AG20443 (cell line): ENCODE data around the gene TCF4.

Experiments
- DNase-seq: peaks from one replicate; pipeline ENCODE4 v3.0.0; 2012; ENCODE audit warnings: low spot score, mixed read lengths

The TCF4 gene

DNA sequence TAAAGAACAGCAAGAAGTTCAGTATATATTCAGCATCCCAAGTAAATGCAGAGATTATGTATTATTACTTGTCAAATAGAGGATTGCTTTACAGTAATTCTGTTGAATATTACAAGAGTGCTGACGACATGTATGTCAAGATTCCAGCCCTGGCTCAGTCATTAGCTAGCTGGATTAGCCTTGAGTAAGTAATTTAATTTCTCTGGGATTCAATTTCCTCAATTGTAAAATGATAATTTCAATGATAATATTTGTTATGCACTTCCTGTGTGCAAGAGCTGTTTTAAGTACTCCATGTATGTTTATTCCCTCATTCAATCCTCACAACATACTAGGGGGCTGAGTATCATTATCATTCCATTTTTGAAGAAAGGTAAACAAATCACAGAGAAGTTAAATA lies 44.0 kb downstream of the TCF4 start:
- DNase-seq, result no peak

DNA sequence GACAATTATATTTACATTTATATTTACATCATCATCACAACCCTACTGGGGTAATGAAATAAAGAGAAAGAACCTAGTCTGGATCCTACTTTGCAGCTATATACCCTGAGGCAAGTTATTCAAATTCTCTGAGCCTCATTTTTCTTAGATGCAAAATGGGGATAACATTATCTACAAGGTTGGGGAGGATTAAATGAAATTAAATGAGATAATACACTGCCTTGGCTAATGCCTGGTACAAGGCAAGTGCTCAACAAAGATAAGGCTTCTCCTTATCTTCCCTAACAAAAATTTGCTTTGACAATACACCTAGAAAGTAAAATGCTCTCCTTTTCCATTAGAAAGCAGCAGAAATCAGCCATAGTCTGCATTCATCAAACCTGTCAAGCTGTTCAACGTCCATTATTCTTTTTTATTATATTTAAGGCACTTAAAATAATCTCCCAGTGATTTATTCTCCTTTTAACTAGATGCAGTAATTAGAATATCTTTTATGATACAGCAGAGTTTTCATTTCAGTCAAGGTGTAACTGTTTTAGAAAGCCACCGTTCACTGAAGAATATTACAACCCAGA lies 44.8 kb downstream of the TCF4 start:
- DNase-seq, result no peak

DNA sequence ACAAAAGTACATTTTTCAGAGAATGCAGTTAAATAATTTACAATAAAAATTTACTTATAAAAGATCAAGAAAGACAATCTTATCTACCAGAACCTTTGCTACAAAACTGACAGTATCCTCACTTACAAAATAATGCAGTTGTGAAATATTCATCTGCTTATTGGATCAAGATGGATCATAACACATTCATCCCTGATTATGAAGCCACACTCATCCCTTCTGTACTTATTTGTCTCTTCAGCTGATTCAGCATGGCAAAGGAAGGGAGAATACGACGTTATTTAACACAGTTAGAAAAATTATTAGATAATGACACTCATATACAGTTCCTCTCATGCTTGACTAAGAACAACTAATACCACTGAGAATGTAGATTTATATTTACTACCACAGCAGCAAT lies 46.4 kb downstream of the TCF4 start:
- no peak for DNase-seq

DNA sequence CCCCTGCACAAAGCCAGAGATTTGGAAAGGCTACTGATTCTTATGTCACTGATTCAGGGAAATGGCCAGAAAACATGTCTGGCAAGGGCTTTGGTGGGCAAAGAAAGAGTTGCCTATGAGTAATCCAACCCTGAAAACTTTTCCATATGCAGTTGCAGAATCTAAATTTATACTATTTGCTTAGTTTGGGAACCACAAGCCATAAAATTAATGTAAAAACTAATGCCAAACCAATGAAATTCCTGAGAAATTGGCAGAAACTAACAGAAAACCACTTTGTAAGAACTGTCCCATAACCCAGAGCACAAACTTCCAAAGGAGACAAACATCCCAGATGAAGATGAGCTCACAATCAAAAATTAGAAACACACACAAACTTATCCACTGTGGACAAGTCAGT lies 48.8 kb downstream of the TCF4 start:
- DNase-seq, result no peak

DNA sequence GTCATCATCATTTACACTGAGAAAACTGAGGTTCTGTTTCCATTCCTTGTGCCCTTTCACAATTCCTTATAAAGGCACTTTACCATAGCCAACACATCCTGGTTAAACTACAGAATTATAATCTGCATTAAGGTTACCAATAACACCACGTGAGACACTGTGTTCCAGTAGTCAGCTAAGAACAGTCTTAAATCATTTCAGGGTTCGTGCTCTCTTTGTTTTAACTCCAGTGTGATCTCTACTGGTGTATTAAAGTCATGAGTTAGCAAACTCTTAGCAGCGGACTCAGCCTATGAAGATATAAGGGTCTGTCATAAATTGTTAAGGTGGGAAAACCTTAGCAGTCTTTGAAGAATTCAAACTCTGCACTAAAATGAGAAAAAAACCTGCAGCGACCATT lies 53.0 kb downstream of the TCF4 start:
- no peak for DNase-seq

DNA sequence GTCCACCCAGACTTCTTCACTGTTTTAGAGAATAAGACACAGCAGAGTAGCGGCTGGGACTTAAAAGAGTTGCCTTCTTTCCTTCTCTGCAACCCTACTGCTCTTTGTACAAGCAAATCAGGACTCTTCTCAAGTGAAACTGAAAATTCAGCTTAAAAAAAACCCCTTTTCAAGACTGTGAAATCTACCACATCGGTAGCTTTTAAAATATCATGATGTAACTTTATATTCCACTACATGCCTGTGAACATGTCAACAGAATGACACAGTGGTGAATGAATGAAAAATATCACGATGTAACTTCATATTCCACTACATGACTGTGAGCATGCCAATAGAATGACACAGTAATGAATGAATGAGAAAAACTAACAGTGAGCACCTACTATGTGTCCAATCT lies 53.4 kb downstream of the TCF4 start:
- no peak for DNase-seq

DNA sequence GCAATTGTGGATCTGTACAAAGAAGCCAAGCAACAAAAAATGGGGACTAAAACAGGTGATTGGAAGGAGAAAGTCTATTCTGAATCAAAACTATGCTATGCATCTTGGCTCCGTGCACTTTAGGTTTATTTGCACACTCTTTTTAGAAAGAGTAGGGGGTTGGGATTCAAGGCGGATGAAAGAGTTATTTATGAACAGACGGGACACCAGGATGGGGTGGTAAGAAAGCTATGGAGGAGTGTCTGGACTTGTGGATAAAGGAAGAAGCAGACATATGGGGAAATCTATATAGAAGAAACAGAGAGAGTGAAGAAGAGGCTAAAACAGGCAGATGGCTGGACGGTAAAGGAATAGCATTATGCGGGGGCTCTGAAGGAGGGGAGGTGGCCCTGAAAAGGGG lies 57.8 kb downstream of the TCF4 start:
- DNase-seq, result no peak

DNA sequence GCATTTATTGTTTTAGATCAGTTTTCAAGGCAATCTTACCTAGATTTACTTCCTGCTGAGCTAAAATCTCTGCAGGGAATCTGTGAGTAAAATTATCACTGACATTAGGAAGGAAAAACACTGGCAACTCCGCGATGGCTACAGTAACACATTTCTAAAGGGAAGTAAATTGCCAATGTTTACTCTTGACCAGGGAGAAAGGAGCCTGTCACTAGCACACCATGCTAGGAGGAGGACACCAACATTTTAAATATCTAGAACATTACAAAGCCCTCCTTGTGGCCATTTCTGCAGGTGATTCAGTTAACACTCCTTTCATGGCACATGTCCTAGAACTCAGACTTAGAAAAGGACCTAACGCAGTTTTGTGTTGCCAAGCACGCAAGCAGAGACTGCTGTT lies 58.4 kb downstream of the TCF4 start:
- no peak for DNase-seq

DNA sequence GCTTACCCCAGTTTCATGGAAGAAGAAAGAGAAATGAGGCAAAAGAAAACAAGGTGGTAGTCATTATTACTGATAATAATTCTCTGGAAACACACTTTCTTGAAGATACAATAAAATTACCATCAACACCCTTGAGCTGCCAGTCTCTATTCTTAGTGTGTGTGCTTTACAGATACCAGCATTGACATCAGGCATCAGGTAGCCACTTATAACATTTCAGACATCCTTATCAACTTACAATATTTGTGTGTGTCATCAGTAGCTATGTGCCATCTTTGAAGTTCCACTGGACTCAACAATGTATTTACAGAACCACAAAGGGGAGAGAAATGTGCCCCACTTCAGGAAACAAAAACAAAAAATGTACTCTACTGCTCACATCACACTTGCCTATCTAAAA lies 62.1 kb downstream of the TCF4 start:
- DNase-seq, result no peak

DNA sequence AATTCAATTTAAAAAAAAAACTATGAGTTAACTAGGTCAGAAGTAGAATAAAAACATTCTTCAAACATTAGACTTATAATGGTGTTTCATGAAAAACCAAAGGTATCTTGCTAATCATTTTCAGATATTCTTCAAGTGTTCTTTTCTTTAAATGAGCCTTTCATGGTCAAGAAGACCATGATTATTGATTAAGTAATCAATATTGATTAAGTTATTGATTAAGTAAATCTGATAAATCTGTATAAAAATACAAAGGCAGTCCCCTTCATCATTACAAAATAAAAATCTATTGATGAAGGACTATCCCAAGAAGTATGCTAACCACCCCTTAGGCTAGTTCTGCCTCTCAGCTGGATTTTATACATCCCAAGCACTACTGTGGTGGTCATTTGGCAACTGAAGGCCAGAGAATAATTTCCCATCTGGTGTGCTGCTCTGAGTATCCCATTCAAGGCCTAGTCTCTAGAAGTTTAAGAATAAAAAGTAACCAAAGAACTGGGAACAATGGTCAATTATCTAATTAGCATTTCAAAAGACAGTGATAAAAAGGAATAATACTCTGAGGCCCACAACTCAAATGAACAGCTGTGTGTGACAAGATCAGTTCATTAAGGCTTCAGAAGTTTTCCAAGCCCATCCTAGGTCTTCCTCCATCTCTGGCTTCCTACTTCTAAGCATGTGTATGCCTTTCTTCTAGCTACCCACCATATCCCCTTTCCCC lies 63.5 kb downstream of the TCF4 start:
- no peak for DNase-seq

DNA sequence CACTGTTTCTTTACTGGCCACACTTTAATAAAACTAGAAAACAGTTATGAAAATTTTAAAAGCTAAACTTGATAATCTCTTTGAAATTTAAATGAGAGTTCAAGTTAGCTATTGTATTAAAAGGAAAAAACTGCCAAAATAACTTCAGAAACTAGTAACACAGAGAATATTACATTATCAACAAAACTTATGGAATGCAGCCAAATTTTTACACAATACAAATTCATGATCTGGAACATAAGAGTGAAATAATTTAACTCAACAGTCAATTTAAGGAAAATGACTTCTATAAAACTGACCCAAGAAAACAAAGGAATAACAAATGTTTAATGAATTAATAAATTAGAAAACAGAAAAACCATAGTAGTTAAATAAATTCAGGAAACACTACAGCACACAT lies 65.0 kb downstream of the TCF4 start:
- no peak for DNase-seq

DNA sequence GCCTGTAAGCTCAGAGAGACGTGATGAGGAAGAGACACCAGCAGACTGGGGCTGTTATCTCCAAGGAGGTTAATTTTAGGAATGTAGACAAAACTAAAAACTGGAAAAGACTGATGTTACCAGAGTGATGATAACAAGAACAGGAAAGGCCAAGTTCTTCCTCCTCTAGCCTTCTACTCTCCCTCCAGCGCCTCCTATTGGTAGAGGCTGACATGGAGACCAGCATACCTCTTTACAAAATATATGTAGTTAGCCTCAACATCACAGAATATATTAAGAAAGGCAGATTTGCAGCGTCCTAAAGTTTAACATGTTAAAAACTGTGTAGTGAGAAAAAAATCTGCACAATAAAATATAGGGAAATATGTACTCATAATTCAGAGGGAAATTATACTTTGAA lies 66.0 kb downstream of the TCF4 start:
- no peak for DNase-seq

DNA sequence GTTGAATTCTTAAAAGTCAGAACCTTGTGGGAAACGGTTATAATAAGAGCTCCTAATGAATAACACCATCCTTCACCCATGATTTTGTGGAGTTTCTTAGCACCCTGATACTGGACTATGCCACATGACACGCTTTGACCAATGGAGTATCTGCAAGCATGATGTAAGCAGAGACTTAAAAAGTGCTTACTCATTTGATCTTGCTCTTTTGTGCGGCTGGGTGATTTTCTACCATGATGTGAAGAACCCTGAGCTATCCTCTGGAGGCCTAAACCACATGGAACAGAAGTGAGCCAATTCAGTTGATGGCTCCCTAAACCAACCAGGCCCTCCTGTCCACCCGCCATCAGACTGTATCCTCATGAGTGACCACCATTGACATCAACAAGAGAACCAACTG lies 70.9 kb downstream of the TCF4 start:
- no peak for DNase-seq

DNA sequence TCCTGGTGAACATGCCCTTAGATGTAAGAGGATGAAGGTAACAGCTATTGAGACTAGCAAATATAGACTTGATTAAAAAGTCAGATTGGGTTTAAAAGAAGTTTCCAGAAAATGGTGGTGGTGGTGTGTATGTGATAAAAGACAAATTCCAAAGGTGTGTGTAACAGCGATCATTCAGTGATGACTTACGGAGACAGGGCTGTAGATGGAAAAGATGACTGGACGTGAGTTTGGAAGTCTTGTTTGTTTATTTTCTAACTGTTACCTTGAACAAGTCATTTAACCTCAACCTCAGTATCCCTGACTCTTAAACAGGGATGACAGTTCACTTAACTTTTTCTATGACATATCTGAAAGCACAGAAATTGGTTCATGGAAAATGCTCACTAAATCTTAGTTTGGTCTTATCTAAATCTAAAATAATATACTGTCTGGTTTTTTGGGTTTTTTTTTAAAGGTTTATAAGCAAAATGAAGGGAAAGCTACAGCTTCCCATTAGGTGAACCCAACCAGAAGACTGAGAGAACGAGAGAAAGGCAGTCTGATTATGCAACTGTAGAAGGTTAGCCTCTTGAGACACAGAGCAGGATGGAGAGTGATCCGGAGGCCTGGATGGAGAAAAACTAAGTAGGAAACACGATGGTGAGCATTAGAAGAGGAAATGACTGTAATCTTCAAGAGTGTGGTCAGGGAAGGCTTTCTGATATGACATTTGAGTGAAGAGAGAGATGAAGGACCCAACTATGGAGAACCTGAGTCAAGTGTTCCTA lies 71.9 kb downstream of the TCF4 start:
- DNase-seq, result no peak

DNA sequence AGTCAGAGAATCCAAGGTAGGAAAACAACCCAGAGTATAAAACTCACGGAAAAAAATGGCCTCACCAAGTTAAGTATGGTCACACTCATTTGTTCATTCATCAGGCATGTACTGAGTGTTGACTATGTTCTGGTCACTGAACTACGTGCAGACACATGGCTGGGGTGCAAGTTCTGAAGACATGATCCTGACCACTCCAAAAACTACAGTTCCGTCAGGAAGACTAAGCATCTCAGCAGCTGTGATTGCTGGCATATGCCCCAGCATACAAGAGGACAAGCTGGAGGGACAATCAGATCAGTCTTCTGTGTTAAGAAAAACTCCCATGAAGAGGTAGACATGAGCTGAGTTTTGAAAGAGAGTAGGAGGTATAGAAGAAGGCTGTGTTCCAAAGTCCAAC lies 72.8 kb downstream of the TCF4 start:
- DNase-seq, result no peak

DNA sequence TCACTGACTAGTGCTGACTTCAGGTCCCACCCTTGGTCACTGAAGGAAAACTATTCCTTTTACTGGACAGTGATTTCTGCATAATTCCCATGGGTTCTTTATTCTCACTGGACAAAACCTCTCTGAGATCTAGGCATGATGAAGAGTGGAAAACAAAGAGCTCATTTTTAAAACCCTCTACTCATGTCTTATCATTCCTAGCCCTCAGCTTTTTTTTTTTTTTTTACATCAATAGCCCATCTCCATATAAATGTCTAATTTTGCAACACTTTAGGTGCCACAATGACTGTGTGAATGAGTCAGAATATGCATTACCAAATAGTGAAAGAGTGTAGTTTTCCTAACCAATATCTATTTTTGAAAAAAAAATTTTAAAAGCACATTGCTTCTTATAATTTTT lies 74.8 kb downstream of the TCF4 start:
- no peak for DNase-seq

DNA sequence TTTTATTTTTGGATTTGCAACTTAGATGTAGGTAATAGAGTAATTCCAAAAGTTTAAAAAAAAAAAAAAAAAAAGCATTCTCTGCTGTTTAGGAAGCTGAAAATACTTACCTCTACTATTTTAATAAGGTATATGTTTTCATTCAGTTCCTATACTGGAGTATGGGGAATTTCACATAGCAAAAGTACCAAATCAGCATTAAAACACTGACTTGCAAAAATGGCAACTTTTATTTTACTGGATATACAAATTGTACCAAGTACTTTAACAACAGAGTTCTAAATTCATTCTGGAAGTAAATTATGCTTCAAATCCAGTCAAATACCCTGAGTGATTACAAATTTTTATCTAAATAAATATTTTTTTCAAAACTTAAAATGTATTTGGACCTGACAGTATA lies 76.7 kb downstream of the TCF4 start:
- no peak for DNase-seq

DNA sequence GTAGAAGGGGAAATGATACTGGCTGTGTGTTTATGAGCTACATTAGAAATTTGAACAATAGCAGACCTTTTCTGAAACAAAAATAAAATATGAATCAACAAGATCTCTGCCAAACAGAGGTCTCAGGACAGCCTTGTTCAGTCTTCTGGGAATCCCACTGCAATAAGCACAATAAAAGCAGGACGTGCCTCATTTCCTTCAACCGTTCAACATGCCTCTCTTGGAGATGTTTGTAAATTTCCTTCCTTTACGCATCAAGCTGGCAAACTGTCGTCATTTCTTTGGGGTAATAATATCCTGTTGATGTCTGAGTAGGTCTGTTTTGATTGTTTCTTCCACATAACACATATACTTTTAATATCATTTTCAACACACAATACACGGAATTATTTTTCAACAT lies 77.2 kb downstream of the TCF4 start:
- DNase-seq, result peak; percentile 30

DNA sequence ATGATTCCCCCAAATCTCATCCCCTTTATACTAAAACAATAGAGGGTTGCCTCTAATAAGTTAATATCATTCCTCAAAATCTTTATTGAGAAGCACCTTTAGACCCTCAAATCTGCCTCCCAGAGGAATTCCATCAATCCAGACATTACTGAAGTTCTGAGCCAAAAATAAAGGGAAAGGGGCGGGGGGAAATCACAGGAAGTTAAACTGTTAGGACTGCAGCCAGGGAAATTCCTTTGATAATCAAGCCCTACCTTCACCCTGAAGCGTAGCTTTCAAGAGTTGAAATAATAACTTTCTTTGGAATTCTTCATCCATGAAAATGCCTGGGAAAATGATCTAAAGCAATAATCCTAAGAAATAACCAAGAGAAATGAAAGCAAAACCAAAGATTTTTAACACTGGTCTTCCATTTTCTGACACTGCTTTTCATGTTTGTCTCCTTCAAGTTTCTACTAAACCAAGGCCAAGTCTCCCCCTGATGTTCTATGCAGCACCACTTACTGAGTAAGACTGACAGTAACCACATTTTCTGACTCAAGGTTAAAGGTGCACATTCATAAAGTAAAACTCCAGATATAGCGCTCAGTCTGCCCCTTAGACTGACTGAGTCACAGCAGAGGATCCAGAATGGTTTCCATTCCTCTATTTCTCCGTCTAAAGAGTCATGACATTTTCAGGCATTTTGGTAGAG lies 78.2 kb downstream of the TCF4 start:
- DNase-seq, result peak; percentile 22

DNA sequence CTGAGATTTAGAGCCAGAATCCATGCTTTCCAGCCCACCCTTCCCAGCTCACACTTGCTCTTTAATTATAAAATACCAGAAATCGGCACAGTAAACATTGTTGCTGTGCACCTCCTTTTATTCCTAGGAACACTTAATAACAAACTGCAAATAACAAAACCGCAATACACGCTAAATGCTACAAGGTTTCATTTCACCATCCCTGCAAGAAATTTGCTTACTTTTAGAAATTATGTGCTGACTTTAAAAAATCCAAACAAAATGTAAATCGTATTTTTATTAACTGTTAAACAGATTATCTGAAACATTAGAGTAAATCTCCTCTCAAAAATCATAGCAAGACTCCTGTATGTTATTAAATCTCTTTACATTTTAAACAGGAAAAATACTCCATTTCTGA lies 79.3 kb downstream of the TCF4 start:
- no peak for DNase-seq

DNA sequence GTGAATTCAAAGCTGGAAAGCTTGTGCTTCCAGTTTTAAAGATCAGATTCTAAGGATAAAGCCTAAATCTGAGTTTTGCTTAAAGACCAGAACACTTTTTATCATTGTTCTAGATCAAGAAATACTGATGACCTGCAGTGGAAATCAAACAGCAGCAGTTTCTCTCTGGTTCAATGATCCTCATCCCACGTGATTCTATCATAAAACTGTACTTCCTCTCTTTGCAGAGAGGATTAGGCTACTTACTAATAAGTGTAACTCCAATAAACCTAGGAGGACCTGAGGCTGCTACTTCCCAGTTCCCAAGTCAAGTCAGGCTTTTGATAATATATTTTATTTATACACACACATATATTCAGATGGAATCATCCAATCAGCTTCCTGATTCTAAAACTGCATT lies 81.9 kb downstream of the TCF4 start:
- no peak for DNase-seq

DNA sequence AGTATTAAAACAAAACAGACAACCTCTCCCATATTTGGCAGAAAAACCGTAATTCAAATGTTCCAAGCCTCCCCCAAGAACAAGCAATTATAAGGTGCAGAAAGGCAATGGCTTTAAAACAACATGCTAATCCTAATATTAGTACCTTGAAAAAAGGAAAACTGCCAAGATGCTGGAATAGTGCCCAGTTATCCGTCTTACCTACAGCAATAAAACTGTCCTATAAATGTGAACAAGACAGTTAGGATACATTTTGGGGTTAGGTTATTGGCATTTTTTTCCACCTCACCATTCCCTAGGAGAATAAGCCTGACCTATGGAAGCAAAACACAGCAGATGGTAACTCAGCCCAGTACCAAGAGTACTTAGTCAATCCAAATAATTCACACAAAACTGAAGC lies 83.2 kb downstream of the TCF4 start:
- DNase-seq, result no peak
